Measurements from ENCODE around the gene C16orf74. TPM values are rescaled to one million over a fixed set of nuclear protein-coding genes. Genes with fewer than 3 reads are reported as not detected.

The C16orf74 gene
- polyA plus RNA-seq, 6 donors from 2014 or later: 106 to 243 (median 143) TPM

DNA sequence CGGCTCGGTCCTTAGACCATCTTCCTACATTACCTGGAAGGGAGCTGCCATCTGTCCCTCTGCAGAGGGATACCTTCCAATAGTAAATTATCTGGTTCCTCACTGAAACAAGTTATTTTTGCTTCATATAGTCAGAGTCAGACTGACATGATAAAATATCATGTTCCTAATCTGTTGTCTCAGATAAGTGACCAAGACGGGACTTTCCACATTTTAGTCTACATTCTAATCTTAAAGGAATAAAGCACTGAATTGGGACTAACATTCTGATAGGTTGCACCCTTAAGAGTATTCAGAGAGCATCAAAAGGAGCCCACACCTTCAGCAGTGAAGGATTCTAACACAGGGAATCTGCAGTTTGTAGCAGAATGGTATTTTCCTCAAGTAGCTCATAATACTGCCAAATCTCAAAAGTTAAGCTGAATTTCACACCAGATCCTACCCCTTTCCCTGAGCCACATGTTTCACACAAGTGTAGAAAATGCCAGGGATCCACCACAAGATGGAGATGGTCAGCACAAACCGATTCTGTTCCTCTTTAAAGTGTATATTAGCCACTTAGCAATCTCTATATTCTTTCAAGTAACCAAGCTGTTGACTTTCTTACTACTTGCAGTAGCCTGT is 75.5 kb downstream of the C16orf74 start:
- Mint-ChIP-seq H3K36me3 (peaks cover 9 to 17% of the 10 kb centered on the region in 2 donors), H3K27ac (peak overlapping the region in 2 of 6 donors; percentile 75 to 77), H3K4me3 (no peak overlapping the region), H3K27me3 (no peaks in the 10 kb centered on the region), H3K4me1 (peaks cover 7 to 11% (median 9%) of the 10 kb centered on the region in 3 donors), H3K9me3 (no peaks in the 10 kb centered on the region)
- ATAC-seq (ENCODE audit: low read depth in 2 of 2): peak in 1 of 2 donors; percentile 30
- DNase-seq: no peak

- DNase-seq (no peak), ATAC-seq (ENCODE audit: low read depth in 2 of 2) (no peak)
- Mint-ChIP-seq H3K4me1 (peaks cover 2 to 7% (median 4%) of the 10 kb centered on the region in 3 donors), H3K4me3 (no peak overlapping the region), H3K36me3 (peaks cover 9 to 22% of the 10 kb centered on the region in 2 donors), H3K27me3 (no peaks in the 10 kb centered on the region), H3K9me3 (no peaks in the 10 kb centered on the region), H3K27ac (peak overlapping the region; percentile 2 to 91 (median 54))
Observed at GRCh38 chr16:85674828-85675227, 76.1 kb downstream of the C16orf74 start.

- Mint-ChIP-seq H3K4me3 (no peak overlapping the region), H3K27me3 (no peaks in the 10 kb centered on the region), H3K4me1 (peaks cover 0 to 4% (median 0%) of the 10 kb centered on the region in 3 donors), H3K27ac (peak overlapping the region in 4 of 6 donors; percentile 63 to 83 (median 74)), H3K36me3 (peaks cover 9 to 26% of the 10 kb centered on the region in 2 donors), H3K9me3 (no peaks in the 10 kb centered on the region)
- DNase-seq (no peak), ATAC-seq (ENCODE audit: low read depth in 2 of 2) (no peak)
Observed at GRCh38 chr16:85674418-85674755, 76.5 kb downstream of the C16orf74 start.

- DNase-seq (no peak), ATAC-seq (ENCODE audit: low read depth in 2 of 2) (no peak)
- Mint-ChIP-seq H3K9me3 (no peaks in the 10 kb centered on the region), H3K4me1 (peaks cover 0 to 4% (median 0%) of the 10 kb centered on the region in 3 donors), H3K4me3 (no peak overlapping the region), H3K27ac (peak overlapping the region in 3 of 6 donors; percentile 42 to 83 (median 71)), H3K27me3 (no peaks in the 10 kb centered on the region), H3K36me3 (peaks cover 9 to 29% of the 10 kb centered on the region in 2 donors)
Observed at GRCh38 chr16:85673529-85674417, 77.1 kb downstream of the C16orf74 start.

DNA sequence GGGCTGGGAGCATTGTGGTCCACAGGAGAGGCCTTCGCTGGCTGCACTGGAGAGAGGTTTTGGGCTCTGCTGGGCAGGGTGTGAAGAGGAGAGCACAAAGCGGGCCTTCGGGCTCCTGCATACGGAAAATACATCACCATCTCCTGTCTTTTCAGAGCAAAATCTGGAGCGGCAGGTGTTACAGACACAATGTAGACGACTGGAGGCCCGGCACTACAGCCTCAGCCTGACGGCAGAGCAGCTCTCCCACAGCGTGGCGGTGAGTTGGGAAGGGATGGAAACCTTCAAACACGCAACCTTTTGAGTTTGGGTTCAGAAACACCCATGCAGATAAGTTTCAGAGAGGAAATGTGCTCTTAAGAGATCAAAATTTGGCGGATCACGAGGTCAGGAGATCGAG is 80.1 kb downstream of the C16orf74 start:
- Mint-ChIP-seq H3K27me3 (no peaks in the 10 kb centered on the region), H3K9me3 (no peaks in the 10 kb centered on the region), H3K4me1 (peaks cover 0 to 6% (median 0%) of the 10 kb centered on the region in 3 donors), H3K27ac (peak overlapping the region in 1 of 6 donors; percentile 39), H3K36me3 (peaks cover 9 to 38% of the 10 kb centered on the region in 2 donors), H3K4me3 (peak overlapping the region in 1 of 8 donors; percentile 61)
- DNase-seq (no peak), ATAC-seq (ENCODE audit: low read depth in 2 of 2) (no peak)

DNA sequence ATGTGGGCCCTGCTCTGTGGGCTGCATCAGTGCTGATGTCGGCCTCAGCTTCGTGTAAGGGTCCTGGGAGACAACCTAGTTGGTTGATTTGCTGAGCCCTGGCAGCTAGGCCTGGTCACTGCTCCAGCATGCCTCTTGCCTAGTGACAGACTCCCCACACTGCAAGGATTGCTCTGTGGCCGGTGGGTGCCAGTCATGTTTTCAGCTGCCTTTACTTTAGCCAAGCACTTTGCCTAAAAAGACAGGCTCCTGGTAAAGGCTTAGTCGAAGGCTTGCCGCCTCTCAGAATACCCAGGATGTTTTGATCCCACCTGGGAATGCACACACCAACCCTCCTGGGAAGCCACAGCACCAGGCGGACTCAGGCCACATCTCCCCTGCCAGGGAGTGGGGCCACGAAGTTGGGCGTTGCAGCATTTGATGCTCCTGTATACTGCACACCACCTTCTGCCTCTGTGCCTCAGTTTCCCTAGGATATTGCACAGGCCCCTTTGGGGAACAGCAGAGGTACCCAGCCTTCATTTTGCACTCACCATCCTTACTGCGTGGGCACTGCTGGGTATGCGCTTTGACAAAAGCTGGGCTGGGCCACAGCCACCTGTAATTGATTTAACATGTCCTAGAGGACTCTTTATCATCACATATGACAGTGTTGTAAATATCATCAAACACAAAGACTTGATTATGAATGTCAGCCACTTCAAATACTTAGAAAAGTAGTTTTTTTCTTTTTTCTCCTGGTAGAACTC is 82.0 kb downstream of the C16orf74 start:
- ATAC-seq (ENCODE audit: low read depth in 2 of 2): no peak
- DNase-seq: no peak
- Mint-ChIP-seq H3K36me3 (peaks cover 8 to 29% of the 10 kb centered on the region in 2 donors), H3K27ac (peak overlapping the region in 1 of 6 donors; percentile 42), H3K4me3 (no peak overlapping the region), H3K4me1 (peaks cover 0 to 7% (median 0%) of the 10 kb centered on the region in 3 donors), H3K27me3 (no peaks in the 10 kb centered on the region), H3K9me3 (no peaks in the 10 kb centered on the region)

GRCh38 chr16:85667841-85668413 is 83.0 kb downstream of the C16orf74 start:
- Mint-ChIP-seq H3K9me3 (no peaks in the 10 kb centered on the region), H3K27me3 (no peaks in the 10 kb centered on the region), H3K4me1 (peaks cover 0 to 7% (median 0%) of the 10 kb centered on the region in 3 donors), H3K27ac (no peak overlapping the region), H3K36me3 (peaks cover 8 to 28% of the 10 kb centered on the region in 2 donors), H3K4me3 (no peak overlapping the region)
- DNase-seq (no peak), ATAC-seq (ENCODE audit: low read depth in 2 of 2) (no peak)

DNA sequence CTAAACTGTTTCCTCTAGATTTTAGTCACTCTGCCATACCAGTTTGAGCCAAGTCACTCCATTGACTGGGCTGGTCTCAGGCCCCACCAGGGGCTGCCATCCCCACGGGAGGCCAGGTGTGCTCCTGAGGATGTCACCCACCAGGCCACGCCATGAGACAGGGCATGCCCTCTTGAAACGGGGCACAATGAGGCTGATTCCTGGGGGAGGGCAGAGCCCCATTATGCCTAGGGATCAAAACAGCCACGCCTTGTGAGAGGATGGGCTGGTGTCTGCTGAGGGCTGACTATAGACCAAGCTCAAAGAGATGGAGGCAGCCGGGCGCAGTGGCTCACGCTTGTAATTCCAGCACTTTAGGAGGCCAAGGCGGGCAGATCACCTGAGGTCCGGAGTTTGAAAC is 83.6 kb downstream of the C16orf74 start:
- DNase-seq (no peak), ATAC-seq (ENCODE audit: low read depth in 2 of 2) (no peak)
- Mint-ChIP-seq H3K4me3 (no peak overlapping the region), H3K36me3 (peaks cover 8 to 28% of the 10 kb centered on the region in 2 donors), H3K4me1 (peaks cover 0 to 7% (median 0%) of the 10 kb centered on the region in 3 donors), H3K27ac (peak overlapping the region in 1 of 6 donors; percentile 66), H3K9me3 (no peaks in the 10 kb centered on the region), H3K27me3 (no peaks in the 10 kb centered on the region)

DNA sequence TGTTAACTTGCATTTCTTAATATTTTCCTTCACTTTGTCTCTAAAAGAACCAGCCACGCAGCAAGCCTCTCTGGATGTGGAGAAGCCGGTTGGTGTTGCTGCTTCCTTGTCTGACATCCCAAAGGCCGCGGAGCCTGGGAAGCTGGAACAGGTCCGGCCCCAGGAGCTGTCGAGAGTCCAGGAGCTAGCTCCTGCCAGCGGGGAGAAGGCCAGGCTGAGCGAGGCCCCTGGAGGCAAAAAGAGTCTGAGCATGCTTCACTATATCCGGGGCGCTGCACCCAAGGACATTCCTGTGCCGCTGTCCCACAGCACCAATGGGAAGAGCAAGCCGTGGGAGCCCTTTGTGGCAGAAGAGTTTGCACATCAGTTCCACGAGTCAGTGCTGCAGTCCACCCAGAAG is 85.0 kb downstream of the C16orf74 start:
- no peak for DNase-seq
- peaks cover 8 to 28% of the 10 kb centered on the region in 2 donors for H3K36me3 Mint-ChIP-seq
- H3K9me3 Mint-ChIP-seq: no peaks in the 10 kb centered on the region
- no peak for ATAC-seq (ENCODE audit: low read depth in 2 of 2)
- H3K4me3 Mint-ChIP-seq: no peak overlapping the region
- no peak overlapping the region for H3K27ac Mint-ChIP-seq
- no peaks in the 10 kb centered on the region for H3K27me3 Mint-ChIP-seq
- peaks cover 0 to 7% (median 0%) of the 10 kb centered on the region in 3 donors for H3K4me1 Mint-ChIP-seq

DNA sequence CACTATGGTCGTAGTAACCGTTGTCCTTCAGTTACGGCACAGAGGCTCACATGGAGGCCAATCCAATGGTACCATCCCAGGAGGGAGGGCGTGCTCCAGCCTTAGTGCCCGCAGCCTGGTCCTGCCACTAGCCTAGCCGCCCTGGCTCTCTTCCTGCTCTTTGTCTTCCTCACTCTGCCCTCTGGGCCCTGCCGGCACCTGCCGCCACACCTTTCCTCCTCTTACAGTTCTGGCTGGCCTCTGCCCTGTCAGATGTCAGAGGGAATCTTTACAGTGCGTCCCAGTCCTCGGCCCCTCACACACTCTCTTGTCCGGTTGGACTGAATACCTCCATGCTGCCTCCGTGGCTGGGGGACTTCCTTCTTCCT is 85.5 kb downstream of the C16orf74 start:
- Mint-ChIP-seq H3K27ac (no peak overlapping the region), H3K36me3 (peaks cover 8 to 28% of the 10 kb centered on the region in 2 donors)

GRCh38 chr16:85664580-85665372 is 86.1 kb downstream of the C16orf74 start:
- Mint-ChIP-seq H3K27ac (no peak overlapping the region), H3K4me1 (peaks cover under 1 to 9% (median 4%) of the 10 kb centered on the region in 3 donors), H3K9me3 (no peaks in the 10 kb centered on the region), H3K36me3 (peaks cover 8 to 24% of the 10 kb centered on the region in 2 donors), H3K4me3 (no peak overlapping the region), H3K27me3 (no peaks in the 10 kb centered on the region)
- no peak for ATAC-seq (ENCODE audit: low read depth in 2 of 2)
- no peak for DNase-seq

More for the DNA sequence above, 85.5 kb downstream of the C16orf74 start:
- H3K4me3 Mint-ChIP-seq: no peak overlapping the region
- DNase-seq (no peak), ATAC-seq (ENCODE audit: low read depth in 2 of 2) (no peak)
- no peaks in the 10 kb centered on the region for H3K27me3 Mint-ChIP-seq
- H3K9me3 Mint-ChIP-seq: no peaks in the 10 kb centered on the region
- H3K4me1 Mint-ChIP-seq: peaks cover 0 to 7% (median 0%) of the 10 kb centered on the region in 3 donors

DNA sequence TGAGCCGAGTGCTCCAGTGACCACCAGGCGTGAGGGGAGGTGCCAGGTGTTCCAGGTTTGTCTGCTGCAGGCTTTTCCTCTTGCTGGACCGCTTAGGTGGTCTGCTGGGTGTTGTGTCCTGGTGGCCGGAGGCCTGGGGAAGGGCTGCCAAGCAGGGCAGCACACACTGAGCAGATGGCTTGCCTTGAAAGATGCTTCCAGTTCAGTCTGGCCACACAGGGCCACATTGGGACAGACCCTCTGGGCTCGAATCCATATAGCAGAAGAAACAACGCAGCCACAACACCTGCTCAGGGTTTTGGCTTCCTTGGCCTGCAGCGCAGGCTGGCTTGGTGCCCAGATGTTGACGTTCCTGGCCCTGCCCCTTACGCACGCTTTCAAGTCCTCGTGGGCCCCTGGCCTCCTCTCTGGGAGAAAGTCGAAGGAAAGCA is 87.0 kb downstream of the C16orf74 start:
- H3K27ac Mint-ChIP-seq: peak overlapping the region in 2 of 6 donors; percentile 7 to 47
- no peak for ATAC-seq (ENCODE audit: low read depth in 2 of 2)

More for the DNA sequence above, 87.0 kb downstream of the C16orf74 start:
- H3K4me3 Mint-ChIP-seq: no peak overlapping the region
- H3K9me3 Mint-ChIP-seq: no peaks in the 10 kb centered on the region
- no peaks in the 10 kb centered on the region for H3K27me3 Mint-ChIP-seq
- no peak for DNase-seq
- H3K36me3 Mint-ChIP-seq: peaks cover 8 to 17% of the 10 kb centered on the region in 2 donors
- peaks cover 4 to 11% (median 10%) of the 10 kb centered on the region in 3 donors for H3K4me1 Mint-ChIP-seq

Data from naive B cell (primary cell).